Left cardiac atrium (tissue), 4 donors: Measurements from ENCODE around the gene ACD. TPM values are rescaled to one million over a fixed set of nuclear protein-coding genes. Genes with fewer than 3 reads are reported as not detected.

ENCODE experiments used
- ATAC-seq, 2 donors: fragments of 200-7000 bp; cut with Tn5 transposase; one replicate each; pipeline ENCODE4 v1.9.1; 2020; ENCODE audit warnings: mild to moderate bottlenecking in 2 of 2, moderate library complexity in 2 of 2
- DNase-seq: peaks from one replicate; pipeline ENCODE4 v3.0.0-alpha.2; 2020
- intact Hi-C, 2 donors: fragments of 100-400 bp; cut with DNase I; formaldehyde crosslinking; loops; one replicate each; pipeline versions ENCODE4 v1.14.1 to v1.15.1; 2022 to 2023
- total RNA-seq, 2 donors: library from RNA; stranded (reverse); fragmentation: NEBNext Ultra II Directional; extraction: Animal tissue kit (Norgen Biotek cat#: 25700); gene quantifications; one replicate each; pipeline ENCODE4 v1.2.1, GENCODE V29; 2021
- donor health status: DM: no; HTN: yes; CAD: no.
- donor health status: DM: no; HTN: yes; CAD: no; lungs with severe emphysema.
- donor health status: DM: yes; HTN: yes; CAD: no.
- donor health status: Dilated cardiomyopathy.

ACD gene
- total RNA-seq, 2 donors from 2014 or later, result 9.0 to 10.2 TPM

GRCh38 chr16:67628216-67628615, 31.8 kb downstream of the ACD start:
- no peak for DNase-seq
- intact Hi-C loops, result no loop called here
- ATAC-seq, result no peak

GRCh38 chr16:67613808-67614207, 46.3 kb downstream of the ACD start:
- ATAC-seq, result no peak
- DNase-seq, result no peak
- intact Hi-C loops, result no loop called here

- ATAC-seq (no peak), DNase-seq (no peak)
- intact Hi-C loops, result no loop called here
These were observed 51.7 kb downstream of the ACD start for GRCh38 chr16:67608364-67608763.

Other genes starting within 250 kb of the ACD start
- 1 to 10 TPM; 4.6 to 6.8 TPM for gene ZDHHC1, start 243.8 kb downstream of the ACD start, total RNA-seq
- gene HSD11B2, start 229.1 kb downstream of the ACD start, total RNA-seq, result 1 to 10 TPM in 1 of 2 donors, not detected in 1; 1.6 TPM
- gene ATP6V0D1, start 179.1 kb downstream of the ACD start, total RNA-seq, result 10 to 100 TPM; 66.9 to 71.3 TPM
- not detected for gene AGRP, start 176.7 kb downstream of the ACD start, total RNA-seq
- gene RIPOR1, start 131.4 kb downstream of the ACD start, total RNA-seq, result 10 to 100 TPM; 66.2 to 80.9 TPM
- 10 to 100 TPM; 22.7 to 25.7 TPM for gene CTCF, start 97.7 kb downstream of the ACD start, total RNA-seq
- 1 to 10 TPM; 1.1 to 1.2 TPM for gene CARMIL2, start 15.1 kb downstream of the ACD start, total RNA-seq
- gene PARD6A, start 700 bp upstream of the ACD start, total RNA-seq, result 1 to 10 TPM; 2.5 to 4.8 TPM
- gene ENKD1, start 6.5 kb upstream of the ACD start, total RNA-seq, result 1 to 10 TPM; 7.6 to 9.6 TPM
- gene C16orf86, start 6.6 kb upstream of the ACD start, total RNA-seq, result 1 to 10 TPM; 3.5 to 3.7 TPM
- gene GFOD2, start 59.1 kb upstream of the ACD start, total RNA-seq, result 10 to 100 TPM; 10.1 to 11.7 TPM
- gene RANBP10, start 146.3 kb upstream of the ACD start, total RNA-seq, result 10 to 100 TPM; 10.9 to 14.3 TPM
- under 1 TPM; 0.55 to 0.74 TPM for gene TSNAXIP1, start 146.6 kb upstream of the ACD start, total RNA-seq
- 10 to 100 TPM; 24.5 to 24.7 TPM for gene THAP11, start 182.1 kb upstream of the ACD start, total RNA-seq
- gene NUTF2, start 186.7 kb upstream of the ACD start, total RNA-seq, result 10 to 100 TPM; 59.8 to 73.9 TPM
- gene CENPT, start 187.4 kb upstream of the ACD start, total RNA-seq, result 10 to 100 TPM; 22.1 to 22.2 TPM
- gene EDC4, start 212.8 kb upstream of the ACD start, total RNA-seq, result 10 to 100 TPM; 23.3 to 31.5 TPM
- under 1 TPM in 1 of 2 donors, not detected in 1; 0.50 TPM for gene NRN1L, start 224.6 kb upstream of the ACD start, total RNA-seq
- 10 to 100 TPM; 21.0 to 27.3 TPM for gene PSKH1, start 233.0 kb upstream of the ACD start, total RNA-seq